T-helper 2 cell treated with Interferon-gamma antibody and Interleukin-4, amounts not matched to agents 100 ng/mL and 5 ng/mL, for 36 hours (primary cell): ENCODE data around the gene CAMTA1. TPM values are rescaled to one million over a fixed set of nuclear protein-coding genes. Genes with fewer than 3 reads are reported as not detected.

Source experiments
- intact Hi-C: fragments of 100-400 bp; cut with micrococcal nuclease; formaldehyde crosslinking; loops from one replicate; pipeline ENCODE4 v1.15.1; 2023
- total RNA-seq: library from RNA; stranded (reverse); gene quantifications from 2 replicates; pipeline ENCODE4 v1.2.3, GENCODE V29; 2022

Gene CAMTA1
- total RNA-seq, 1 donor from 2014 or later: 40.7 TPM

- intact Hi-C loops: no loop called here
These were observed 8.9 kb upstream of the CAMTA1 start for GRCh38 chr1:6776389-6776788.

- intact Hi-C loops: no loop called here
These were observed 8.4 kb upstream of the CAMTA1 start for GRCh38 chr1:6776895-6777294.

DNA sequence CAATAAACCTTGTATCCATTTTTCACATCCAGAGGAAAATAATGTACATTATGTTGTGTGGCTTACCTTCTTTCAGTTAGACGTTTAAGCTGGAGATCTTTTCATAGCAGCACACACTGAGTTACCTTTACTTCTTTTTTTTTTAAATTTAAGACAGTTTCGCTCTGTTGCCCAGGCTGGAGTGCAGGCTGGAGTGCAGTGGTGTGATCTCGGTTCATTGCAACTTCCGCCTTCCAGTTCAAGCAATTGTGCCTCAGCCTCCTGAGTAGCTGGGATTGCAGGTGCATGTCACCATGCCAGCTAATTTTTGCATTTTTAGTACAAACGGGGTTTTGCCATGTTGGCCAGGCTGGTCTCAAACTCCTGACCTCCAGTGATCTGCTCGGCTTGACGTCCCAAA, 7.4 kb upstream of the CAMTA1 start:
- intact Hi-C loops: no loop called here

DNA sequence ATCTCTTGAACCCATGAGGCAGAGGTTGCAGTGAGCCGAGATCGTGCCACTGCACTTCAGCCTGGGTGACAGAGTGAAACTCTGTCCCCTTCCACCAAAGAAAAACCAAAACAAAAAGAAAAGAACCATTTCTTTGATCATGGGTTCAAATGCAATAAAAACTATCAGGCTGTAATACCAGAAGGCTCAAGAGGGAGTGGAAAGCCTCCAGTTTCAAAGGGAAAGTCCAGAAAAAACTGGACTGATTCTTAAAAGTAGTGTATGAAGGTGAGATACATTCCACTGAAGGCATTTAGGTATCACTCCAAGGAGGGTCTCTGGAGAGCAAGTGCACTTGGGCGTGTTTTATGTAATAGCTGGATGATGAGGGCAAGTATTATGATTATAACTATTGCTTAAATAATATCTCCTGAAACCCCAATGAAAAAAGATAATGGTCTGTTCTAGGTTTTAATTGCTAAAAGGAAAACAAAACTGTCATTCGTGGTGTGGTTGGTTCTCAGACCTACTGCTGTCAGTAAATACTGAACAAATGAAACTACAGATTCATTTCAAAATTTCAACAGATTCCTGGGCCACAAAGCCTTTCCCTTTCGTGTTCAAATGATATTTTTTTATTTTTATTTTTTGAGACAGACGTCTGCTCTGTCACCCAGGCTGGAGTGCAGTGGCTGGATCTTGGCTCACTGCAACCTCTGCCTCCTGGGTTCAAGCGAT, 6.0 kb upstream of the CAMTA1 start:
- intact Hi-C loops: no loop called here

- intact Hi-C loops: loop anchor here (10.0 kb wide), 1 partner anchor 1173 kb away; no protein-coding TSS in a partner anchor
These were observed 3.1 kb upstream of the CAMTA1 start for GRCh38 chr1:6782151-6782550.

- intact Hi-C loops: loop anchor here (10.0 kb wide), 1 partner anchor 1172 kb away; no protein-coding TSS in a partner anchor
These were observed 2.0 kb upstream of the CAMTA1 start for GRCh38 chr1:6783221-6783620.

DNA sequence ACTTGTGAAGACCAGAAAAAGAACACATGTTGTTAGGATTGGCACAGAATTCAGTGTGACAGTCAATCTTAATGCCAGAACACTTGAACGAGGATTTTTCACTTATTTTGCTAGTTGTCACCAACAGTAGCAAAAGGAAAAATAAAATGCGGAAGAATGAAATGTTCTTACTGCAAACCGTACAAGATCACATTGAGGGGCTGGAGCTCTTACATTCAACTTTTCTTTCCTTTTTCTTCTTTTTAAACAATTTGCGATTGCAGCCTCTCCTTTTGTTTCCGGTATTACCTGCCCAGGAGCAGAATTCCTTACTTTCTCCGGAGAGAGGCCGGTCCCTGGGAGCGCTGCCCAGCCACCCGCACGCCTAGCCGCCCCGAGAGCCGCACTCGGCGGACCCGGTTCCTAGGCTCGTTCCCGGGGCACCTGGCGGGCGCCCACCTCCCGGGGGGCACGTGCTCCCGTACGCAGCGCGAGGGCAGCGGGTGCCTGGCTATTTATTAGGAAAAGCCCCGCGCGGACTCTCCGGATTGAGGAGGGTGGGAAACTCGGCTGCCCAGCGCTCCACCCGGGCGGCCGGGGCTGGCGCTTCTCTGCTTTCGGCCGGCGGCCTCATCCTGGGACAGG, 1.2 kb upstream of the CAMTA1 start:
- intact Hi-C loops: loop anchor here (2.0 to 10.0 kb wide), 2 partner anchors 41 to 1171 kb away; no protein-coding TSS in a partner anchor

GRCh38 chr1:6784560-6785317, 515 bp upstream of the CAMTA1 start:
- intact Hi-C loops: loop anchor here (1.0 to 10.0 kb wide), 4 partner anchors 42 to 1170 kb away; partner anchors contain the start of genes DNAJC11 and KLHL21

DNA sequence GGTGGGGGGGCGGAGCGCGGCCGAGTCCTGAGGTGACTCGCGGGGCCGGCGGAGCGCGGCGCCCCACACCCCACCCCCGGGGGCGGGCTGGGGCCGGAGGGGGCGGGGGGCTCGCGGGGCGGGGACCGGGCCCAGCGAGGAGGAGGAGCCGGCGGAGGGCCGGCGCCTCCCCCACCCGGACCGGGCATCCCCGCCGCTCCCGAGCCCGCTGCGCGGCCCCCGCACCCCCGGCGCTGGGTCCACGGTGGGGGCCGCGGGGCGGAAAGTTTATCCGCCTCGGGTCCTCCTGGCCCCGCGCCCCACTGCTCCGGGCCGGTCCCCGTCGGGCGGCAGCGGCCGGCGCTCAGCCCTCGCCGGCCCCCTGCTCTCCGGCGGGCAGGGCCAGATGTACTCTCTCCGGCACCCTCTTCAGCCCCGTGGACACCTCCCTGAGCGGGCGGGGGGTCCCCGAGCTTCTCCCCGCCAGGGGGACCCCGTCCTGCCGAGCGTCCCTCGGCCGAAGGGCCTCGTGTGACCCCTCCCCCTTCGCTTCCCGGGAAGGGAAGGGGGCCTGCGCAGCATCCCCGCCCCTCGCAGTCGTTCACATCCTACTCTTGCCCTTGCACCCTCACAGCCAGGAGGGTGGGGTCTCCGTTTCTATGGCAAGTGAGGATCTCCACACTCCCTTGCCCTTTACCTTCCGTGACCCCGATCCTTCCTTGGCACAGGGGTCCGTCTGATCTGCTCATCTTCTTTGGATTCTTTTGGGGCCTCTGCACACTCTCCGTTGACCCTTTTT, 663 bp downstream of the CAMTA1 start:
- intact Hi-C loops: loop anchor here (1.0 to 10.0 kb wide), 4 partner anchors 43 to 1169 kb away; partner anchors contain the start of genes DNAJC11 and KLHL21

DNA sequence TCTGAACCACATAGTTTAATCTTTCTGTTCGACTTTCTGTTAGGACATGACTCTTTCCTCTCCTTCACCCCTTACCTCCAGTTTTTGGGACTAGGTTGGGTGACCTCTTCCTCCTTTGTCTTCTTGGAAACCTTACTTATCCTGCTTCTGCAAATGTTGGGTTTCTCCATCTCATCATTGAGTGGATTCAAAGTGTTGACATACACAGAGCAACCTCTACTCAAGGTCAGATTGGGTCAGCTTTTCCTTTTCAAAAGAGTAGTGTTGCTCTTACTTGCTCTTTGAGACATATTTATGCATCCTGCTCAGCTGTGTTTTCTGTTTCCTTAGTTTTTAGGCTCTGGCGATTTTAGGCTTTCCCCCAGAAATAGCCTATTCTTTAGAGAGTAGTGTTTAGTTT, 3.7 kb downstream of the CAMTA1 start:
- intact Hi-C loops: loop anchor here (5.0 to 10.0 kb wide), 2 partner anchors 187 to 1166 kb away; partner anchors contain the start of gene KLHL21

DNA sequence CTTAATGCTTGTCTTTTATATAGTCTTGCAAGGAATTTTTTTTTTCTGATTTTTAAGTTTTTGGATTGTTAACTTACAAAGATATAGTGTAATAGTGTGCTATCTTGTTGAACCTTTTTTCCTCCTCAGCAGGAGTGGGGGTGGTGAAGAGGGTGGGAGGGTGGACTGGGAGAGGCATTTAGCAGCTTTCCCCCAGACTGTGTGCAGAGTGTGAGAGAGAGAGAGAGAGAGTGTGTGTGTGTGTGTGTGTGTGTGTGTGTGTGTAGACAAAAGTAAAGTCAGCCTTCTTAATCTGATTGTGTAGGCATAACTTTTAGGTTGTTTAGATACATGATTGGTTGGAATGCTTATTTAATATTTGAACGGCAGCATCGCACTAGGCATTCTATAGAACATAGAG, 4.9 kb downstream of the CAMTA1 start:
- intact Hi-C loops: no loop called here

DNA sequence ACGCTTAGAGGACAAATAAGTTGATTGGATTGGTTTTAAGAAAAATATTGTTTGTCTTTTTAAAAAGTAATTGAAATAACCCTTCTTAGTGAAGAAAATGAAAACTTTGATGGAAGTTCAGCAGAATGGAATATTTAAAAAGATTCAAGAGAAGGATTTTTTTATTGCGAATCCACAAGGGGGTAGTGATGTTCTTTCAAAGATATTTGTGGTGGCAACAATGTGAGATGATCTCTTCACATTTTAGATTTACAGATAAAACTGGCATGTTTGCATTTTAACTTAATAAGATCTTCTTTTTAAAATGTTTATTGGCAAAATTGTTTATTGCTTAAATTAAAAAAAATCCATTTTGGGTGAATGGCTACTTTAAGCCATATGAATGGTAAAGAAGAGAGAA, 8.9 kb downstream of the CAMTA1 start:
- intact Hi-C loops: no loop called here

DNA sequence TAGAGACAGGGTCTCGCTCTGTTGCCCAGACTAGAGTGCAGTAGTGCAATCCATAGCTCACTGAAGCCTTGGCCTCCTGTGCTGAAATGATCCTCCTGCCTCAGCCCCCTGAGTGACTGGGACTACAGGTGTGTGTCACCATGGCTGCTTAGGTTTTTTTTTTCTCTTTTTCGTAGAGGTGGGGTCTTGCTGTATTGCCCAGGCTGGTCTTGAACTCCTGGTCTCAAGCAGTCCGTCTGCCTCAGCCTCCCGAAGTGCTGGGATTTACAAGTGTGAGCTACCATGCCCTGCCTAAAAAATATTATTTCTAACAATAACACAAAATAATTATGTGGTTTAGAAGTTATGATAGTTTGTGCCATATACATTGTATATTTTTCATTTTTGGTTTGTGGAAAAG, 9.9 kb downstream of the CAMTA1 start:
- intact Hi-C loops: no loop called here

- intact Hi-C loops: no loop called here
These were observed 10.4 kb downstream of the CAMTA1 start for GRCh38 chr1:6795661-6796060.

- intact Hi-C loops: no loop called here
These were observed 10.8 kb downstream of the CAMTA1 start for GRCh38 chr1:6796095-6796494.

DNA sequence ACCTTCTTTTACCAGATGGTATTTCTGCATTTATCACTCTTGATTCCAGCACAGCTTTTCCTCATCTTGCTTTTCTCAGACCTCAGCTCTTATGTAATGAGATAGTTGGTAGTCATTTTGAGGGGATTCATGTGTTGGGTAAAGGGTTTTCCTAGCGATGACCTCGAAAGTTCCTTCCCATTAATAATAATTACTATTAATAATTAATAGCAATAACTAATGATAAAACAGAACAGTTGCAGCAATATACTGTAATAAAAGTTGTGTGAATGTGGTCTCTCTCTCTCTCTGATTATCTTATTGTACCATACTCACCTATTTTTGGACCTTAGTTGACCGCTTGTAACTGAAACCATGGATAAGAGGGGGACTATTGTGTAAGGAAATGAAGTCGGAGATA, 14.2 kb downstream of the CAMTA1 start:
- intact Hi-C loops: no loop called here

- intact Hi-C loops: no loop called here
These were observed 15.5 kb downstream of the CAMTA1 start for GRCh38 chr1:6800745-6801144.

DNA sequence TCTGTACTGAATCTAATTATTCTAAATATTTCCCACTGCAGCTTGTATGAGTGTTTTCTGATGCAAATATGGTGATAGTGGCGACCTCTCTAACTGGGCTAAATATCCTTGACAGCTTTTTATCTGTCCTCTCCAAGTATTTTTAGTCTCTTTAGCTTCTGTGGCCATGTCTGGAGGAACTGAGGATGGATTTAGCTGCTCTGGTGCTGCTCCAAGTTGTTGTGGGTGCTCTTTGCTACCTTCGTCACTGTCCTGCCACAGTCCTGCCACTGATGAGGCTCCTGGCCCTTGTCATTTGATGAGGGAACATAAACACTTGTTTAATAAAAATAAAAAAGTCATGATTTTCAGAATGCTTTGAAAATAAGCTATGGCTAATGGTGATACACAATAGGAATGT, 15.9 kb downstream of the CAMTA1 start:
- intact Hi-C loops: no loop called here

DNA sequence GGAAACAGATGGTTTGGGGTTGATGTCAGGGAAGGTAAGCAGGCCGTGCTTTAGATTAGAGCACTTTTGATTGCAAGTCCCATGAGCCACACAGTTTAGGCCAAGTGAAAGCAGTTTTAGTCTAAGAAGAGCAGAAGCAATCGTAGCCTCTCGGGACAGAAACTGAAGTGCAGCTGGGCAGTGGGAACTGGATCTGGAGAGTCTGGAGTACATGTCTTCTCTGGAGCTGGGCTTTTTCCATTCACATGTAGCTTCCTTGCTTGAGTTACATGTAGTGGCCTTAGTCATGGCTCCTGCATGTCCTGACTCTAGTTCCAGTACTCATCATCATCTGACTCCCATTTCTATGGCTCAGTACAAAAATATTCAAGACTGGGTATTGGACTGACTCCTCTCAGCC, 16.7 kb downstream of the CAMTA1 start:
- intact Hi-C loops: no loop called here

GRCh38 chr1:6802454-6802853, 17.2 kb downstream of the CAMTA1 start:
- intact Hi-C loops: no loop called here

DNA sequence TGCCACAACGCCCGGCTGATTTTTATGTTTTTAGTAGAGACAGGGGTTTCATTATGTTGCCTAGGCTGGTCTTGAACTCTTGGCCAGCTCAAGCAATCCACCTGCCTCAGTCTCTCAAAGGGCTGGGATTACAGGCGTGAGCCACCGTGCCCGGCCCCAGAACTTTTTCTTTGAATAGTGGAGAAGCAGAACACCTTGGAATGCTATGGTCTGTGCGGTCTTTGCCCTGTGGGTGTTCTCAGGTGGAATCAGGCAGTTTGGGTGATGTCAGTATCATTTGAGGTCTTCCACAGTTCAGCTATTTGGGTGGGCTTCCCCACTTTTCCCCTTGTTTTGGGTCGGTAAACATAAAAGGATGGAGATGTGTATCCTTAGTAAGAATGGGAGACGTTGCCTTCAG, 17.6 kb downstream of the CAMTA1 start:
- intact Hi-C loops: no loop called here
